ENCODE measurements around the gene ADAMTSL3. TPM values are rescaled to one million over a fixed set of nuclear protein-coding genes. Genes with fewer than 3 reads are reported as not detected.

Gene ADAMTSL3
- total and polyA plus RNA-seq, 3 donors from 2014 or later = 8.6 to 16.4 (median 9.4) TPM

DNA sequence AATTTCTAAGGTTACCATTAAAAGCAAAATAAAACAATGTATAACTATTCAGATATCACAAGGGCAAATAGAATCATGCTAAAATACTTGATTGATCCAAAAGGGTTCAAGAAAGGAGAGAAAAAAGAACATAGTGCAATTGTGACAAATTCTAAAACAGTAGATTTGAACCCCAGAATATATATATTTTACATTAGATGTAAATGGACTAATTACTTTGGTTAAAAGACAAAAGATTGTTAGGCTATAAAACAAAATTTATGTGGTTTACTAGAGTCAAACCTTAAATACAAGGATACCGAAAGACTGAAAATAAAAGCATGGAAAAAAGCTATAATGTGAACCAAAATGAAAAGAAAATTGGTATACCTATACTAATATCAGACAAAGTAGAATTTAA, 129.3 kb downstream of the ADAMTSL3 start:
- H3K27ac ChIP-seq = no peak overlapping the region
- H3K4me3 ChIP-seq = no peak overlapping the region
- H3K9me3 ChIP-seq = no peaks in the 10 kb centered on the region
- no peaks in the 10 kb centered on the region for H3K27me3 ChIP-seq
- no peak for DNase-seq
- TF ChIP-seq, protein P1, sequence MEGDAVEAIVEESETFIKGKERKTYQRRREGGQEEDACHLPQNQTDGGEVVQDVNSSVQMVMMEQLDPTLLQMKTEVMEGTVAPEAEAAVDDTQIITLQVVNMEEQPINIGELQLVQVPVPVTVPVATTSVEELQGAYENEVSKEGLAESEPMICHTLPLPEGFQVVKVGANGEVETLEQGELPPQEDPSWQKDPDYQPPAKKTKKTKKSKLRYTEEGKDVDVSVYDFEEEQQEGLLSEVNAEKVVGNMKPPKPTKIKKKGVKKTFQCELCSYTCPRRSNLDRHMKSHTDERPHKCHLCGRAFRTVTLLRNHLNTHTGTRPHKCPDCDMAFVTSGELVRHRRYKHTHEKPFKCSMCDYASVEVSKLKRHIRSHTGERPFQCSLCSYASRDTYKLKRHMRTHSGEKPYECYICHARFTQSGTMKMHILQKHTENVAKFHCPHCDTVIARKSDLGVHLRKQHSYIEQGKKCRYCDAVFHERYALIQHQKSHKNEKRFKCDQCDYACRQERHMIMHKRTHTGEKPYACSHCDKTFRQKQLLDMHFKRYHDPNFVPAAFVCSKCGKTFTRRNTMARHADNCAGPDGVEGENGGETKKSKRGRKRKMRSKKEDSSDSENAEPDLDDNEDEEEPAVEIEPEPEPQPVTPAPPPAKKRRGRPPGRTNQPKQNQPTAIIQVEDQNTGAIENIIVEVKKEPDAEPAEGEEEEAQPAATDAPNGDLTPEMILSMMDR (IDR thresholded peaks at IDR 0.05) = no peak
- no peak for TF ChIP-seq POLR2A (IDR thresholded peaks at IDR 0.05)
- no peaks in the 10 kb centered on the region for H3K4me1 ChIP-seq
- intact Hi-C loops (cut with DNase I; ENCODE audit: low total_unique reads) = no loop called here
- no peaks in the 10 kb centered on the region for H3K36me3 ChIP-seq (ENCODE audit: low read depth, missing control alignments)
- WGBS, 2 donors = 96 to 97% methylated on average over 1 of the region's 1 CpG

DNA sequence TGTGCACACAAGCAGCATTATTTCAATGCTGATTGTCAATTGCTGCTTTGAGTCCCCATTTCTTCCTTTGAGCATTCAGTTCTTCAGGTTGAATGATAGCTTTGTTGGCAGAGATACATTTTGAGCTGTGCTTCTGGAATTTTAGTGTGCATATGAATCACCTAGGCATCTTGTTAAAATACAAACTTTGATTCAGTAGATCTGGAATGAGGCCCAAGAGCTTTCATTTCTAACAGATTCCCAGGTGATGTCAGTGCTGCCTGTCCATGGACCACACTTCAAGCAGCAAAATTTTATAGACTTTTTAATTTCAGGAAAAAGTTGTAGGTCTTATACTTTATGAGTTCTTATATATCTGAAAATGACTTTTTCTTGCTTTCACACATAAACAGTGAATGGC, 131.1 kb downstream of the ADAMTSL3 start:
- intact Hi-C loops (cut with DNase I; ENCODE audit: low total_unique reads) = no loop called here
- Histone ChIP-seq H3K9me3 (no peaks in the 10 kb centered on the region), H3K27ac (no peak overlapping the region), H3K4me3 (no peak overlapping the region), H3K27me3 (no peaks in the 10 kb centered on the region), H3K4me1 (no peaks in the 10 kb centered on the region), H3K36me3 (ENCODE audit: low read depth, missing control alignments) (no peaks in the 10 kb centered on the region)
- DNase-seq = no peak
- TF ChIP-seq, protein P1 (IDR thresholded peaks at IDR 0.05) = no peak
- no peak for TF ChIP-seq POLR2A (IDR thresholded peaks at IDR 0.05)

DNA sequence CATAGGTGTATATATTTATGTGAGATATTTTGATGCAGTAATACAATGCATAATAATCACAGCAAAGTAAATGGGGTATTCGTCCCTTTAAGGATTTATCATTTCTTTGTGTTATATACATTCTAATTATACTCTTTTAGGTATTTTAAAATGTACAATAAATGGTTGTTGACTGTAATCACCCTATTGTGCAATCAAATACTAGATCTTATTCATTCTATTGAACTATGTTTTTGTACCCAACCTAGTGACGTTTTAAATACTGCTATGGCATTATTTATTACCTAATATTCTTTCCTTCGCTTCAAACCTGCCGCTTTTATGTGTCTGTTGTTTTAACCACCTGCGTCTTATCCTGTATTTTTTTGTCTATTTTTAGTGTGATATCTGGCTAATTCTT, 132.4 kb downstream of the ADAMTSL3 start:
- 83 to 86% methylated on average over 5 of the region's 5 CpGs for WGBS, 2 donors
- no peak for DNase-seq
- no peak overlapping the region for H3K4me3 ChIP-seq
- no peaks in the 10 kb centered on the region for H3K36me3 ChIP-seq (ENCODE audit: low read depth, missing control alignments)
- TF ChIP-seq, protein P1 (IDR thresholded peaks at IDR 0.05) = no peak
- no peak for TF ChIP-seq POLR2A (IDR thresholded peaks at IDR 0.05)
- no peaks in the 10 kb centered on the region for H3K9me3 ChIP-seq
- no peaks in the 10 kb centered on the region for H3K4me1 ChIP-seq
- intact Hi-C loops (cut with DNase I; ENCODE audit: low total_unique reads) = no loop called here
- no peak overlapping the region for H3K27ac ChIP-seq
- H3K27me3 ChIP-seq = no peaks in the 10 kb centered on the region

DNA sequence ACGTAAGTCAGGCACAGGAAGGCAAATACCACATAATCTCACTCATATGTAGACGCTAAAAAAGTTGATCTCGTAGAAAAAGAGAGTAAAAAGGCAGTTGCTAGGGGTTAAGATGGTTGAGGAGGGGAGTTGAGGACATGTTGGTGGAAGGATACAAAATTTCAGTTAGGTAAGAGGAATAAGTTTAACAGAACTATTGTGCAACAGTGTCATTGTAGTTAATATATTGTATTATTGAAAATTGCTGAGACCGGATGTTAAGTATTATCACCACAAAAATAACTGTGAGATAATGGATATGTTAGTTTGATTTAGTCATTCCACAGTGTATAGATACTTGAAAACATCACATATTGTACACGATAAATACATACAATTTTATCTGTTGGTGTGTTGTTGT, 139.1 kb downstream of the ADAMTSL3 start:
- no peak for DNase-seq
- TF ChIP-seq, protein P1 (IDR thresholded peaks at IDR 0.05) = no peak
- no peak for TF ChIP-seq POLR2A (IDR thresholded peaks at IDR 0.05)
- 88 to 92% methylated on average over 5 of the region's 5 CpGs for WGBS, 2 donors
- Histone ChIP-seq H3K4me1 (no peaks in the 10 kb centered on the region), H3K27me3 (no peaks in the 10 kb centered on the region), H3K4me3 (no peak overlapping the region), H3K9me3 (no peaks in the 10 kb centered on the region), H3K27ac (no peak overlapping the region), H3K36me3 (ENCODE audit: low read depth, missing control alignments) (no peaks in the 10 kb centered on the region)
- intact Hi-C loops (cut with DNase I; ENCODE audit: low total_unique reads) = loop anchor here (2.0 kb wide), 1 partner anchor 18 kb away; no protein-coding TSS in a partner anchor

DNA sequence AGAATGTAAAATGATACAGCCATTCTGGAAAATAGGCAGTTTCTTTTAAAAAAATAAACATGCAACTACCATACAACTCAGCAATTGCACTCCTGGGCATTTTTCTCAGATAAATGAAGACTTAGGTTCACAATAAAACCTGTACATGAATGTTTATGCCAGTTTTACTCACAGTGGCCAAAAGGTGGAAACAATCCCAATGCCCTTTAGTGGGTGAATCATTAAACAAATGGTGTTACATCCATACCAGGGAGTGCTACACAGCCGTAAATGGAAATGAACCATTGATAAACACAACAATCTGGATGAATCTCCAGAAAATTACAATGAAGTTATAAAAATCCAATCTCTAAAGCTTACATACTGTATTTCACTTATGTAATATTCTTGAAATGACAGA, 140.3 kb downstream of the ADAMTSL3 start:
- no peaks in the 10 kb centered on the region for H3K4me1 ChIP-seq
- no peak overlapping the region for H3K4me3 ChIP-seq
- WGBS, 2 donors = 88 to 93% methylated on average over 1 of the region's 1 CpG
- no peak for DNase-seq
- H3K36me3 ChIP-seq (ENCODE audit: low read depth, missing control alignments) = no peaks in the 10 kb centered on the region
- H3K9me3 ChIP-seq = no peaks in the 10 kb centered on the region
- no peak overlapping the region for H3K27ac ChIP-seq
- intact Hi-C loops (cut with DNase I; ENCODE audit: low total_unique reads) = no loop called here
- TF ChIP-seq POLR2A (IDR thresholded peaks at IDR 0.05) = no peak
- TF ChIP-seq, protein P1 (IDR thresholded peaks at IDR 0.05) = no peak
- H3K27me3 ChIP-seq = no peaks in the 10 kb centered on the region
